Trophoblast cell (in vitro differentiated cells and primary cell): Measurements from ENCODE around the gene MRPS7.

Experiments
- DNase-seq, 2 donors: peaks; one replicate each; pipeline ENCODE4 v3.0.0-alpha.2; 2016
- H2AFZ ChIP-seq: 2 replicates; pipeline ENCODE4 v1.6.1; 2013; ENCODE audit warnings: low read length, moderate library complexity, mild to moderate bottlenecking; ENCODE audit not compliant: insufficient read depth, poor library complexity
- H2AK5ac ChIP-seq: 2 replicates; pipeline ENCODE4 v1.6.1; 2013; ENCODE audit warnings: mild to moderate bottlenecking, low read length
- H2BK120ac ChIP-seq: 2 replicates; pipeline ENCODE4 v1.6.1; 2013; ENCODE audit warnings: low read length, mild to moderate bottlenecking, moderate library complexity; ENCODE audit not compliant: insufficient read depth, poor library complexity
- H2BK12ac ChIP-seq: 2 replicates; pipeline ENCODE4 v1.6.1; 2013; ENCODE audit warnings: mild to moderate bottlenecking, low read length, moderate library complexity
- H2BK5ac ChIP-seq: 2 replicates; pipeline ENCODE4 v1.6.1; 2013; ENCODE audit warnings: low read length, low read depth, moderate library complexity, mild to moderate bottlenecking; ENCODE audit not compliant: poor library complexity
- H3K14ac ChIP-seq: 2 replicates; pipeline ENCODE4 v1.6.1; 2013; ENCODE audit warnings: mild to moderate bottlenecking, low read length
- H3K18ac ChIP-seq: 2 replicates; pipeline ENCODE4 v1.6.1; 2013; ENCODE audit warnings: mild to moderate bottlenecking, low read length
- H3K23ac ChIP-seq: 2 replicates; pipeline ENCODE4 v1.6.1; 2013; ENCODE audit warnings: low read length
- H3K27ac ChIP-seq: 2 replicates; pipeline ENCODE4 v1.5.1; 2013; ENCODE audit warnings: low read depth, mild to moderate bottlenecking, inconsistent platforms, low read length, moderate library complexity
- H3K27me3 ChIP-seq: 2 replicates; pipeline ENCODE4 v1.6.1; 2013; ENCODE audit warnings: inconsistent platforms, mild to moderate bottlenecking, low read length, moderate library complexity; ENCODE audit not compliant: insufficient read depth
- H3K36me3 ChIP-seq, 2 experiments: 1 replicate in 1 of 2; 2 replicates in 1 of 2; pipeline ENCODE4 v1.6.1; 2013; ENCODE audit warnings: low read length in 2 of 2, mild to moderate bottlenecking in 2 of 2, moderate library complexity in 1 of 2; ENCODE audit not compliant: insufficient read depth in 2 of 2, control insufficient read depth in 1 of 2
- H3K4ac ChIP-seq: 2 replicates; pipeline ENCODE4 v1.6.1; 2013; ENCODE audit warnings: low read depth, mild to moderate bottlenecking, low read length, moderate library complexity
- H3K4me1 ChIP-seq, 2 experiments: 1 replicate in 1 of 2; 2 replicates in 1 of 2; pipeline ENCODE4 v1.6.1; 2013; ENCODE audit warnings: low read length in 2 of 2, mild to moderate bottlenecking in 2 of 2, moderate library complexity in 1 of 2; ENCODE audit not compliant: insufficient read depth in 2 of 2, control insufficient read depth in 1 of 2
- H3K4me2 ChIP-seq: 2 replicates; pipeline ENCODE4 v1.6.1; 2013; ENCODE audit warnings: inconsistent platforms, mild to moderate bottlenecking, low read length, moderate library complexity
- H3K4me3 ChIP-seq: 2 replicates; pipeline ENCODE4 v1.5.1; 2013; ENCODE audit warnings: mild to moderate bottlenecking, low read depth, low read length, inconsistent platforms
- H3K79me1 ChIP-seq: one replicate; pipeline ENCODE4 v1.6.1; 2013; ENCODE audit warnings: low read length
- H3K79me2 ChIP-seq: 2 replicates; pipeline ENCODE4 v1.6.1; 2013; ENCODE audit warnings: low read length, mild to moderate bottlenecking; ENCODE audit not compliant: control insufficient read depth, insufficient read depth, poor library complexity
- H3K9ac ChIP-seq: 2 replicates; pipeline ENCODE4 v1.6.1; 2013; ENCODE audit warnings: mild to moderate bottlenecking, low read length
- H3K9me3 ChIP-seq: 2 replicates; pipeline ENCODE4 v1.6.1; 2013; ENCODE audit warnings: low read depth, mild to moderate bottlenecking, control low read depth, inconsistent platforms, low read length; ENCODE audit not compliant: insufficient read depth
- H4K12ac ChIP-seq: 2 replicates; pipeline ENCODE4 v1.6.1; 2013; ENCODE audit warnings: low read depth, mild to moderate bottlenecking, low read length, moderate library complexity
- H4K8ac ChIP-seq: 2 replicates; pipeline ENCODE4 v1.6.1; 2013; ENCODE audit warnings: low read depth, mild to moderate bottlenecking, low read length, moderate library complexity
- H4K91ac ChIP-seq: one replicate; pipeline ENCODE4 v1.6.1; 2013; ENCODE audit warnings: low read depth, mild to moderate bottlenecking, low read length, moderate library complexity
- WGBS: extraction: QIAGEN DNeasy Blood & Tissue Kit; methylation state at CpG from one replicate; pipeline ENCODE4 v1.1.7; 2013; ENCODE audit warnings: missing lambda C conversion rate; ENCODE audit not compliant: insufficient read length, insufficient coverage; ENCODE audit errors: extremely low coverage; 5-methylcytosine and 5-hydroxymethylcytosine counted together

MRPS7 gene

GRCh38 chr17:75300280-75300679 is 38.6 kb downstream of the MRPS7 start:
- WGBS, result no CpG with 5 or more reads among the region's 7 CpGs
- DNase-seq, result no peak

GRCh38 chr17:75301049-75301448 is 39.4 kb downstream of the MRPS7 start:
- H3K36me3 ChIP-seq, result no peaks in the 10 kb centered on the region
- H3K4me1 ChIP-seq, result no peaks in the 10 kb centered on the region
- no peak overlapping the region for H2BK12ac ChIP-seq
- no CpG with 5 or more reads among the region's 9 CpGs for WGBS
- no peak overlapping the region for H3K9ac ChIP-seq
- H2BK5ac ChIP-seq, result no peak overlapping the region
- no peak overlapping the region for H3K18ac ChIP-seq
- H4K12ac ChIP-seq, result no peak overlapping the region
- H3K4ac ChIP-seq, result no peak overlapping the region
- DNase-seq, result no peak
- no peak overlapping the region for H4K8ac ChIP-seq
- no peak overlapping the region for H3K4me2 ChIP-seq
- H4K91ac ChIP-seq, result no peak overlapping the region
- H3K9me3 ChIP-seq, result no peaks in the 10 kb centered on the region
- H2AFZ ChIP-seq, result no peak overlapping the region
- H2BK120ac ChIP-seq, result no peak overlapping the region
- no peak overlapping the region for H3K27ac ChIP-seq
- no peaks in the 10 kb centered on the region for H3K27me3 ChIP-seq
- H3K14ac ChIP-seq, result no peak overlapping the region
- H3K79me1 ChIP-seq, result no peaks in the 10 kb centered on the region
- H3K79me2 ChIP-seq, result no peaks in the 10 kb centered on the region
- no peak overlapping the region for H3K23ac ChIP-seq
- H2AK5ac ChIP-seq, result no peak overlapping the region
- no peak overlapping the region for H3K4me3 ChIP-seq

More at GRCh38 chr17:75300280-75300679, 38.6 kb downstream of the MRPS7 start:
- Histone ChIP-seq H3K36me3 (no peaks in the 10 kb centered on the region), H4K91ac (no peak overlapping the region), H3K4me1 (no peaks in the 10 kb centered on the region), H2BK5ac (no peak overlapping the region), H3K14ac (no peak overlapping the region), H2BK12ac (no peak overlapping the region), H3K4me2 (no peak overlapping the region), H3K18ac (no peak overlapping the region), H3K27me3 (no peaks in the 10 kb centered on the region), H3K4ac (no peak overlapping the region), H2BK120ac (no peak overlapping the region), H3K79me2 (no peaks in the 10 kb centered on the region), H4K12ac (no peak overlapping the region), H2AFZ (no peak overlapping the region), H3K27ac (no peak overlapping the region), H3K79me1 (no peaks in the 10 kb centered on the region), H3K23ac (no peak overlapping the region), H2AK5ac (no peak overlapping the region), H3K9ac (no peak overlapping the region), H3K4me3 (no peak overlapping the region), H4K8ac (no peak overlapping the region), H3K9me3 (no peaks in the 10 kb centered on the region)

DNA sequence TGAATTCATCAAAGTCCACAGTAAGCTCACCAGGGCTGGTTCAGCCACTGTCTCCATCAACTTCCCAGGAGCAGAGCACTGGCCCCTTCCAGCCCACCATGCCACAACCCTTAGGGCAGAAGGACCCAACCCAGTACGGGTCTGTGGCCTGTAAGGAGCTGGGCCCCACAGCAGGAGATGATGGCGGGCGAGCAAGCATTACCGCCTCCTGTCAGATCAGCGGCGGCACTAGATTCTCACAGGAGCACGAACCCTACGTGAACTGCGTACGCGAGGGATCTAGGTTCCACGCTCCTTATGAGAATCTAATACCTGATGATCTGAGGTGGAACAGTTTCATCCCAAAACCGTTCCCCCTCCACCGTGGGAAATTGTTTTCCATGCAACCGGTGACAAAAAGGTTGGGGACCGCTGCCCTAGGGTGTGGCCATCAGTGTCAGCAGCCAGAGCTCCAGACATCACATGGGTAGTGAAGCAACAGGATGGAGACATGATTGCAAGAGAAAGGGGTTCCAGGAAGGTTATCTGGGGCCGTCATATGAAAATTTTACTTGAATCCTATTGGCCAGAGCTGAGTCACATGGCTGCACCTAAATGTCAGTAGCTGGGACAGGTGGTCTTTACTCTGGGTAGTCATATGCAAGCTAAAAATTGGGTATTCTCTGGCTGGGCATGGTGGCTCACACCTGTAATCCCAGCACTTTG is 40.0 kb downstream of the MRPS7 start:
- no peak for DNase-seq
- Histone ChIP-seq H2BK5ac (no peak overlapping the region), H2BK120ac (no peak overlapping the region), H3K4me2 (no peak overlapping the region), H2BK12ac (no peak overlapping the region), H2AK5ac (no peak overlapping the region), H3K9me3 (no peaks in the 10 kb centered on the region), H4K8ac (no peak overlapping the region), H3K79me2 (no peaks in the 10 kb centered on the region), H3K27me3 (no peaks in the 10 kb centered on the region), H3K23ac (no peak overlapping the region), H3K4me1 (no peaks in the 10 kb centered on the region), H4K12ac (no peak overlapping the region), H3K14ac (no peak overlapping the region), H4K91ac (no peak overlapping the region), H3K18ac (no peak overlapping the region), H3K27ac (no peak overlapping the region), H3K9ac (no peak overlapping the region), H2AFZ (no peak overlapping the region), H3K4ac (no peak overlapping the region), H3K36me3 (no peaks in the 10 kb centered on the region), H3K4me3 (no peak overlapping the region), H3K79me1 (no peaks in the 10 kb centered on the region)
- WGBS, result no CpG with 5 or more reads among the region's 17 CpGs

DNA sequence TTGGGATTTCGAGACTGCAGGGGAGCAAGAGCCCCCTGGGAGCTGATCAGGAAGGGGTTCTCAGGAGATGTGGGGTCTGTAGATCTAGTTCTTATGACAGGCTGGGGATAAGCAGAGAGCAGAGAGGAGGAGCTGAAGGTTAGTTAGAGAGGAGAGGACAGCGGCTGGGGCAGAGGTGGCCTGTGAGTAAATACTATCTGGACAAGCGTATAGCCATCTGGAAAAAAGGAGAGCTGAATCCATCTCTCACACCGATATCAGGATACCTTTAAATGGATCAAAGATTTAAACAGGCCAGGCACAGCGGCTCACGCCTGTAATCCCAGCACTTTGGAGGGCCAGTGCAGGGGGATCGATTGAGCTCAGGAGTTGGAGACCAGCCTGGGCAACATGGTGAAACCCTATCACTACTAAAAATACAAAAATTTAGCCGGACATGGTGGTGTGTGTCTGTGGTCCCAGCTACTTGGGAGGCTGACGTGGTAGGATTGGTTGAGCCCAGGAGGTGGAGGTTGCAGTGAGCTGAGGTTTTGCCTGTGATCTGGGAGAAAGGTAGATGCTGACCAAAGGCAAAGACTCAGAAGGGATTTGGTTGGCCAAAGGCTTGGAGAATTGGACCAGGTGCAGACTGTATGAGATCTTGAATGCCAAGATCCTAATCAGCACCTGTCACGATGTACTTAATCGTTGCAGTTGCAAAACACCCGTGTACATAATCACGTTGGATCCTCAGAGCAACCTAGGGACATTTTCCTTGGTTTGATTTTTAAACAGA is 46.5 kb downstream of the MRPS7 start:
- Histone ChIP-seq H4K12ac (no peak overlapping the region), H4K91ac (no peak overlapping the region), H2BK120ac (no peak overlapping the region), H3K79me1 (no peaks in the 10 kb centered on the region), H2BK5ac (no peak overlapping the region), H3K27ac (no peak overlapping the region), H3K27me3 (no peaks in the 10 kb centered on the region), H3K18ac (no peak overlapping the region), H2AFZ (no peak overlapping the region), H3K23ac (no peak overlapping the region), H3K4ac (no peak overlapping the region), H3K4me1 (peaks cover 6 to 10% of the 10 kb centered on the region in 2 experiments), H2BK12ac (no peak overlapping the region), H4K8ac (no peak overlapping the region), H3K79me2 (no peaks in the 10 kb centered on the region), H3K9me3 (no peaks in the 10 kb centered on the region), H3K14ac (no peak overlapping the region), H3K4me2 (no peak overlapping the region), H3K9ac (no peak overlapping the region), H3K36me3 (no peaks in the 10 kb centered on the region), H2AK5ac (no peak overlapping the region), H3K4me3 (no peak overlapping the region)
- DNase-seq, result peak; percentile 94 to 99
- WGBS, result no CpG with 5 or more reads among the region's 13 CpGs
